GM21825 (cell line): ENCODE measurements around the gene PPP1R12C.
"Not testable (repeated sequence)": the region's sequence is repeated elsewhere in the genome, so short reads cannot be mapped to it uniquely, and the experiment has no call there.

ENCODE experiments used
- ATAC-seq: cut with Tn5 transposase; IDR thresholded peaks from one replicate; pipeline ENCODE4 v1.9.1; 2021; ENCODE audit warnings: mild to moderate bottlenecking, moderate library complexity; ENCODE audit not compliant: unreplicated experiment

Gene PPP1R12C

DNA sequence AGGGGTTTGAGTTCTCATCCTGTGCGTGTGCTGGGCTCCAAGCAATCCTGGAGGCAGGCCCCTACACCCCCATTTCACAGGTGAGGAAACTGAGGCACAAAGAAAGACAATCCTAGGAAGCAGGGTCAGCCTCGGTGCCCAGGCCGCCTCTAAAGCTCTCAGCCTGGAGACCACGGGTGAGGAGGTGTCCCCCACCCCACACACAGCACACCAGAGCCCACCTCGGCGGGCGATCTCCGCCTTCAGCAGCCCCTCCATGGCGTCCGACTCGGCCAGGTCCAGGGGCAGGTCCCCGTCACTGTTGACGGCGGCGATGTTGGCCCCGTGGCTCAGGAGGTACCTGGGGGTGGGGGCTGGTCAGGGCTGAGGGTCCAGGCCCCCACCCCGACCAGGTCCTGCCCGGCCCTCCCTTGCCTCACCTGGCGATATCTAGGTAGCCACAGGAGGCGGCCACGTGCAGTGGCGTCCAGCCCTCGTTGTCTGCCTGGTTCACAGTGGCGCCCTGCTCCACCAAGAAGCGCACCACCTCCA is 5.1 kb downstream of the PPP1R12C start:
- no peak for ATAC-seq

GRCh38 chr19:55111238-55111831 is 6.1 kb downstream of the PPP1R12C start:
- no peak for ATAC-seq

DNA sequence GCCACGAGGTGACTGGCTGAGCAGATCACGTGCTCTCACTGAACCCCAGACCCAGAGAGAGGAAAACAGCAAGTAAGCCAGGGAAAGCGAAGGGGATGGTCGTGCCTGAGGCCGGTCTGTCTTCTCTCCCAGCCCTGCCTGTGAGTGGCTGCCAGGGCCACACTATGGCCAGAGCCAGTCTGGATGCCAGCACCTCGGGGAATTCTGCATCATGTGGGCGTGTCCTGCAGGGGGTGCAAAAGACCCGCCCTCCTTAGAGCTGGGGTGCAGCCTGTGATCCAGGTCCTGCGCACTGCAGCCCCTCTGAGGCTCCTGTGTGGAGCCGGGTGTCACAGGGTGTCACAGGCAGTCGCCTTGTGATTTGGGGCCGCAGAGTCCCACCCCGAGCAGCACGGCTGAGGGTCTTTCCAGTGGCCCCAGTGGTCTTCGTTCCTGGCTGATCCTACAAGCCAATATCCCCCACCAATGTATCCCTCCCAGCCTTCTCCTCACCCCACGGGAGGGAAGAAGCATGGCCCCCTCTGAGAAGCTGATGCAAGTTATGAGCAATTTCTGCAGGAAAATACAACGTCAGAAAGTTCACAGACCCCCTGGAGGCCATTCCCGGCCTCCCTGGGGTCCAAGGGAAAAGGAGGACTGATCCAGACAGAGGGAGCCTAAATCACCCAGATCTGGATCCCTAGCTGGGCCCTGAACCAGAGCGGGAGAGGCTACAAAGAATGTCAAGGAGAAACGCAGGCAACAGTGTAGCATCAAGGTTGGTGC is 7.7 kb downstream of the PPP1R12C start:
- ATAC-seq, result no peak

- ATAC-seq, result not testable (repeated sequence)
Measured at GRCh38 chr19:55107252-55107651, 10.2 kb downstream of the PPP1R12C start.

DNA sequence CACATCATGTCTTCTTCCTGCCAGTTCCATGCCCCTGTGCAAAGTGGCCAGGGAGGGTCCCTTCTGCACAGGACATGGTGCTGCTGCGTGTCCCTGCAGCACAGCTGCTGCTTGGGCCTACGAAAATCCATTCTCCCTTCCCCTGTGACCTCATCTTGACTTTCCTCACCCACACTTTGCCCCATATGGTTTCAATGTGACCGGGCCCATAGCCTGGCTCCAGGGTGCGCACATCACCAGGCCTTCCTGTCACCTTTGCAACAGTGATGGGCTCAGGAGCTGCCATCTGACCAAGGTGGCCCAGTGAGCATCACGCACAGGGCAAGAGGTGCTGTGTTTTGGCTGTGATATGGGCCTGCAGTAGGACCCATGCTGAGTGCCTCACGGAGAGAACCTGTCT is 10.8 kb downstream of the PPP1R12C start:
- no peak for ATAC-seq

DNA sequence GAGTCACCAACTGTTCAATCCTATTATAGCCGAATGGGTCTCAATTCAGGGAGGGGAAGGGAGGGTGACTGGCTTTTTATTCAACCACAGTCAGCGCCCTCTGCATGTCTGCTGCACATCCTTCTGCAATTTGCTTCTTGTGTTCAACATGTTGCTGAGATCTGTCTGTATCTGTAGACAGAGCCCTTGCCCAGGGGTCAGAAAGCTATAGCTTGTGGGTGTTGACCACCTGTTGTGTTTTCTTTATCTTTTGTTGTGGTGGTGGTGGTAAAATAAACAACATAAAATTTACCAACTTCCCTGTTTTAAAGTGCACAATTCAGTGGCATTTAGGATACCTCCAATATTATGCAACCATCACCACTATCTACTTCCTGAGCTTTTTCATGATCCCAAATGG is 12.2 kb downstream of the PPP1R12C start:
- ATAC-seq, result no peak

GRCh38 chr19:55103190-55103589 is 14.2 kb downstream of the PPP1R12C start:
- no peak for ATAC-seq

- no peak for ATAC-seq
Measured at GRCh38 chr19:55101261-55101660, 16.2 kb downstream of the PPP1R12C start.

GRCh38 chr19:55099557-55100506 is 17.6 kb downstream of the PPP1R12C start:
- ATAC-seq, result no peak

GRCh38 chr19:55098716-55099556 is 18.5 kb downstream of the PPP1R12C start:
- no peak for ATAC-seq

GRCh38 chr19:55097864-55098715 is 19.3 kb downstream of the PPP1R12C start:
- ATAC-seq, result no peak

- no peak for ATAC-seq
Measured at GRCh38 chr19:55096061-55096701, 21.3 kb downstream of the PPP1R12C start.

DNA sequence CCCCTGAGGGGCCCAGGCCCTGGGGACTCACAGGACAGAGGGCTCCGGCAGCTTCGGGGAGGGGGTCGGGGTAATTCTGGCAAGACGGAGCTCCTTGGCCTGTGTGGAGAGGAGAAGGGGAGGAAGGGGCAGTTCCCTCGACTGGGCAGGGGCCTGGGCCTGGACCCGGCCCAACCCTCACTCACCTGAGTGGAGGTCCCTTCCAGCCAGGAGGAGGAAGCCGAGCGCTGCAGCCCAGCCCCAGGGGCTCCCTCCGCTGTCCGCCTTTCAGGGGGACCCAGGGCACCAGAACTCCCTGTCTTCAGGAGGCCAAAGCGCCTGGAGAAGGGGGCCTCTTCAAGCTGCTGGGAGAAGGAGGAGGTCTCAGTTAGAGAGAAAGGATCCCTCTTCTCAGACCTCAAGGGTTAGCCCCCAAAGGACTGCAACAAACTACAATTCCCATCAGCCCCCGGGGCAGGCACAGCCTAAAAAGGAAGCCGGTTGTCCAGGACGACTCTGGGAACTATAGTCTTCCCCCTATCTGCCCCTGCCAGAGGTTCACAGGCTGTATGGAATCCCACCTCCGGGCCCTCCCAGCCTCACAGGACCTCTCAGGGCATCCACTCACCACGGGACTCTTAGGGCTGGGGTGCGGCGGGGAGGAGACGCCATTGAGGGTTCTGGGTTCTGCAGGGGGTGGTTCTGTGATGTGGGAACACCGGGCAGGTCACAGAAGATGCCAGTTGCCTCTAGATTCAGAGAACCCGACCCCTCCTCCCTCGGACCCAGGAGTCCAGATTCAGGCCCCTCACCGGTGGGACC is 22.0 kb downstream of the PPP1R12C start:
- no peak for ATAC-seq

DNA sequence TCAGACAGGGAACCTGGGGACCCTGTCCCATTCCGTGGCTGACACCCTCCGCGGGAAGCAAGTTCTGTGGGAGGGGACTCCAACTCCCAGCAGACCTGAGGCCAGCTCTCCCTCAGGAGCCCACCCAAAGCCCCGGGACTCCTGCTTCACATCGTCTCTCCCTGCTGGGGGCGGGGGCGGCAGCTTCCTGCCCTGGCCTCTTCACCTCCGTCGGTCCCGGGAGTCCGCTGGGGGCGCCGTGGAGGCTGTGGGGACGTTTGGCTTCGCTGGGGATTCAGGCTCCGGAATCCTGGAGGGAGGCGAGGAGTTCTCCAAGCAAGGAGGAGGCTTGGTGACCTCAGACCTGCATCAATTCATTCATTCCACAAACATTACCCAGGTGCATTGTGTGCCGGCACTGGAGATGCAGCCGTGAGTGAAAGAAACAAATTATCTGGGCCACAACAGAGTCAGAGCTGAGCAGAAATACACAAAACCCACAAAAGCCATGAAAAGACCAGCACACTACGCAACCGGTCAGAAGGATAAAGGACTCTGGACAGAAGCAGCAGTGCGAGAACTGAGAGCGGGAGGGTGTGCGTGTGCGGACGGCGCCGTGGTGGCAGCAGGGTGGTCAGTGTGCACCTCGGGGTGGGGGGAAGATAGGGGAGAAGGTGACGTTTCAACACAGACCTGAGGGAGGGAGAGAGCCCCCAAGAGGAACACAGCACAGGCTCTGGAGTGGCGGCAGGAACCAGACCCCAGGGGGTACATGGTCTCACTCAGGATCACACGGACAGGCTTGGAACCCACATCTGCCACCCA is 22.8 kb downstream of the PPP1R12C start:
- no peak for ATAC-seq

- ATAC-seq, result no peak
Measured at GRCh38 chr19:55092423-55093318, 24.8 kb downstream of the PPP1R12C start.

DNA sequence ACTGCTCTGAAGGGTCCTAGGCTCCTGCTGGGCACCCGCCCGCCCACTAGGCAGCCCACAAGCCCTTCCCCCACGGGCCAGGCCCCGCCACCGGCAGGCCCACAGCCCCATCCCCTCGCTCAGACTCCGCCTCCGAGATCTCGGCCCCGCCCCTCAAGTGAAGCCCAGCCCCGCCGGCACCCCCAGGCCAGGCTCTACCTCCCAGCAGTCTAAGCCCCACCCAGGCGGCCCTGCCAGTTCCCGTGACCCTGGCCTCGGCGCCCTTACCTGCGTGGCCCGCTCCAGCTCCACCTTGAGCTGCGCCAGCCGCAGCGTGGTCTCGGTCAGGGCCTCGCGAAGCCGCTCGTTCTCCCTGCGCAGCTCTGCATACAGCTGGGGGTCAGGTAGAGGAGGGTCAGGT is 25.5 kb downstream of the PPP1R12C start:
- no peak for ATAC-seq
